ENCODE measurements around the gene CDK5R2.
"Not testable (repeated sequence)": the region's sequence is repeated elsewhere in the genome, so short reads cannot be mapped to it uniquely, and the experiment has no call there.

CDK5R2 gene

GRCh38 chr2:218959141-218959731, at the start of gene CDK5R2:
TSS of gene CDK5R2 (plus strand) at chr2:218959666. CDS start at chr2:218959821, 155 bp downstream.
- peak; percentile 89 for DNase-seq

- DNase-seq: no peak
Observed at GRCh38 chr2:218910741-218911140, 48.7 kb upstream of the CDK5R2 start.

GRCh38 chr2:218920504-218920903, 39.0 kb upstream of the CDK5R2 start:
- no peak for DNase-seq

GRCh38 chr2:218924757-218925156, 34.7 kb upstream of the CDK5R2 start:
- DNase-seq: no peak

- DNase-seq: no peak
Observed at GRCh38 chr2:218925434-218925833, 34.0 kb upstream of the CDK5R2 start.

GRCh38 chr2:218927422-218927821, 32.0 kb upstream of the CDK5R2 start:
- DNase-seq: no peak

GRCh38 chr2:218927876-218928275, 31.6 kb upstream of the CDK5R2 start:
- DNase-seq: no peak

- not testable (repeated sequence) for DNase-seq
Observed at GRCh38 chr2:218930488-218930887, 29.0 kb upstream of the CDK5R2 start.

GRCh38 chr2:218931751-218932150, 27.7 kb upstream of the CDK5R2 start:
- DNase-seq: not testable (repeated sequence)

GRCh38 chr2:218944759-218945404, 14.6 kb upstream of the CDK5R2 start:
- DNase-seq: no peak

- no peak for DNase-seq
Observed at GRCh38 chr2:218946621-218947020, 12.8 kb upstream of the CDK5R2 start.

GRCh38 chr2:218952160-218952559, 7.3 kb upstream of the CDK5R2 start:
- DNase-seq: no peak

GRCh38 chr2:218953366-218953954, 6.0 kb upstream of the CDK5R2 start:
- DNase-seq: no peak

GRCh38 chr2:218954541-218955300, 4.7 kb upstream of the CDK5R2 start:
- no peak for DNase-seq

GRCh38 chr2:218956039-218956438, 3.4 kb upstream of the CDK5R2 start:
- DNase-seq: no peak

- no peak for DNase-seq
Observed at GRCh38 chr2:218957671-218958070, 1.8 kb upstream of the CDK5R2 start.

GRCh38 chr2:218958276-218958675, 1.2 kb upstream of the CDK5R2 start:
- DNase-seq: no peak

GRCh38 chr2:218959761-218960308, 369 bp downstream of the CDK5R2 start:
- DNase-seq: no peak

GRCh38 chr2:218960309-218961165, 1.1 kb downstream of the CDK5R2 start:
- DNase-seq: no peak

GRCh38 chr2:218961229-218961628, 1.8 kb downstream of the CDK5R2 start:
- DNase-seq: no peak

GRCh38 chr2:218961651-218962570, 2.4 kb downstream of the CDK5R2 start:
- peak; percentile 57 for DNase-seq
